Mesothelial cell of epicardium (in vitro differentiated cells): Measurements from ENCODE around the gene DDR1. TPM values are rescaled to one million over a fixed set of nuclear protein-coding genes. Genes with fewer than 3 reads are reported as not detected.
A peak's percentile ranks its signal among the peaks of the same experiment; 100 is the strongest.

Experiments used
- DNase-seq, 2 experiments: peaks; one replicate each; pipeline ENCODE4 v3.0.0; 2021; ENCODE audit warnings: low spot score in 2 of 2; ENCODE audit not compliant: unreplicated experiment in 2 of 2
- H3K27ac Mint-ChIP-seq: 2 replicates; pipeline ENCODE4 v1.8.0; 2021; ENCODE audit warnings: mixed read lengths
- H3K27me3 Mint-ChIP-seq: 2 replicates; pipeline ENCODE4 v1.8.0; 2021; ENCODE audit warnings: low read depth, mixed read lengths
- H3K36me3 Mint-ChIP-seq: 2 replicates; pipeline ENCODE4 v1.8.0; 2021; ENCODE audit warnings: mixed read lengths
- H3K4me1 Mint-ChIP-seq: 2 replicates; pipeline ENCODE4 v1.8.0; 2021; ENCODE audit warnings: mixed read lengths
- H3K4me3 Mint-ChIP-seq: 2 replicates; pipeline ENCODE4 v1.8.0; 2021; ENCODE audit warnings: mild to moderate bottlenecking, moderate library complexity, mixed read lengths
- H3K9me3 Mint-ChIP-seq: 2 replicates; pipeline ENCODE4 v1.8.0; 2021; ENCODE audit warnings: mixed read lengths
- total RNA-seq: library from RNA; stranded (reverse); gene quantifications from 3 replicates; pipeline ENCODE4 v1.2.1, GENCODE V29; 2021
- TF ChIP-seq, protein P1 (sequence below): fragments of 200-600 bp; sonication (generic); IDR thresholded peaks from one replicate; pipeline ENCODE4 v1.5.0; 2021; ENCODE audit warnings: antibody characterized with exemption; ENCODE audit not compliant: unreplicated experiment

DDR1 gene
- total RNA-seq, 1 donor from 2014 or later = 351 TPM

DNA sequence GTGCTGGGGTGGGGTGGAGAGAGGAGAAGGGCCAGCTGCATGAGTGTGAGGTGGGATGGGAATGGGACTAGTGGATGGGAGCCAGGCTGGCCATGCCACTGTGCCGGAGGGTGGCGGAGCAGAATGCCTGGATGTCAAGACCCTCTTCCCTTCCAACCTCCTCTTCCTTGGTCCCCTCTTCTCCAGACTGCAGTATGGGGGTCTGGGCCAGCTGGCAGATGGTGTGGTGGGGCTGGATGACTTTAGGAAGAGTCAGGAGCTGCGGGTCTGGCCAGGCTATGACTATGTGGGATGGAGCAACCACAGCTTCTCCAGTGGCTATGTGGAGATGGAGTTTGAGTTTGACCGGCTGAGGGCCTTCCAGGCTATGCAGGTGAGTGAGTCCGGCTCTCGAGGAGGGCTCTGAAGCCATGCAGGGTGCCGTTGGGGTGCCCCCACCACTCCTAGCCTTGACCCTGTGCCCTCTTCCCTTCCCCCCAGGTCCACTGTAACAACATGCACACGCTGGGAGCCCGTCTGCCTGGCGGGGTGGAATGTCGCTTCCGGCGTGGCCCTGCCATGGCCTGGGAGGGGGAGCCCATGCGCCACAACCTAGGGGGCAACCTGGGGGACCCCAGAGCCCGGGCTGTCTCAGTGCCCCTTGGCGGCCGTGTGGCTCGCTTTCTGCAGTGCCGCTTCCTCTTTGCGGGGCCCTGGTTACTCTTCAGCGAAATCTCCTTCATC lies 7.7 kb downstream of the DDR1 start:
- Mint-ChIP-seq H3K36me3 (peaks cover 36% of the 10 kb centered on the region), H3K9me3 (no peaks in the 10 kb centered on the region), H3K4me3 (no peak overlapping the region), H3K4me1 (peaks cover 21% of the 10 kb centered on the region), H3K27ac (no peak overlapping the region), H3K27me3 (no peaks in the 10 kb centered on the region)
- DNase-seq = no peak
- TF ChIP-seq, protein P1, sequence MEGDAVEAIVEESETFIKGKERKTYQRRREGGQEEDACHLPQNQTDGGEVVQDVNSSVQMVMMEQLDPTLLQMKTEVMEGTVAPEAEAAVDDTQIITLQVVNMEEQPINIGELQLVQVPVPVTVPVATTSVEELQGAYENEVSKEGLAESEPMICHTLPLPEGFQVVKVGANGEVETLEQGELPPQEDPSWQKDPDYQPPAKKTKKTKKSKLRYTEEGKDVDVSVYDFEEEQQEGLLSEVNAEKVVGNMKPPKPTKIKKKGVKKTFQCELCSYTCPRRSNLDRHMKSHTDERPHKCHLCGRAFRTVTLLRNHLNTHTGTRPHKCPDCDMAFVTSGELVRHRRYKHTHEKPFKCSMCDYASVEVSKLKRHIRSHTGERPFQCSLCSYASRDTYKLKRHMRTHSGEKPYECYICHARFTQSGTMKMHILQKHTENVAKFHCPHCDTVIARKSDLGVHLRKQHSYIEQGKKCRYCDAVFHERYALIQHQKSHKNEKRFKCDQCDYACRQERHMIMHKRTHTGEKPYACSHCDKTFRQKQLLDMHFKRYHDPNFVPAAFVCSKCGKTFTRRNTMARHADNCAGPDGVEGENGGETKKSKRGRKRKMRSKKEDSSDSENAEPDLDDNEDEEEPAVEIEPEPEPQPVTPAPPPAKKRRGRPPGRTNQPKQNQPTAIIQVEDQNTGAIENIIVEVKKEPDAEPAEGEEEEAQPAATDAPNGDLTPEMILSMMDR = no peak

DNA sequence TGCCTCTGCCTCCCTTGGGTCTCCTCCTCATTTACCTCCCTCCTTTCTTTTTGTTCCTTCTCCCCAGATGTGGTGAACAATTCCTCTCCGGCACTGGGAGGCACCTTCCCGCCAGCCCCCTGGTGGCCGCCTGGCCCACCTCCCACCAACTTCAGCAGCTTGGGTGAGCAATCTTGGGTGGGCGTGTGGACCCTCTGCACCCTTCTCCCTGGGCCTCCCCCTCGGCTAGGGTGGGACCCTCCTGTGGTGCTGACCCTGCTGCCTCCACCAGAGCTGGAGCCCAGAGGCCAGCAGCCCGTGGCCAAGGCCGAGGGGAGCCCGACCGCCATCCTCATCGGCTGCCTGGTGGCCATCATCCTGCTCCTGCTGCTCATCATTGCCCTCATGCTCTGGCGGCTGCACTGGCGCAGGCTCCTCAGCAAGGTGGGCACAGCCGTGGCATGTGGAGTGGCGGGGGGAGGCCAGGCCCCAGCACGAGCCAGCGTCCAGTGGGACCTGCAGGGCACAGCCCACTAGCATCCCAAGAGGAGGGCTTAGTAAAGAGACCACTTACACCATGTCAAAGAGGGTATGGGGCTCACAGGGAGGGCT lies 8.8 kb downstream of the DDR1 start:
- H3K9me3 Mint-ChIP-seq = no peaks in the 10 kb centered on the region
- DNase-seq = no peak

DNA sequence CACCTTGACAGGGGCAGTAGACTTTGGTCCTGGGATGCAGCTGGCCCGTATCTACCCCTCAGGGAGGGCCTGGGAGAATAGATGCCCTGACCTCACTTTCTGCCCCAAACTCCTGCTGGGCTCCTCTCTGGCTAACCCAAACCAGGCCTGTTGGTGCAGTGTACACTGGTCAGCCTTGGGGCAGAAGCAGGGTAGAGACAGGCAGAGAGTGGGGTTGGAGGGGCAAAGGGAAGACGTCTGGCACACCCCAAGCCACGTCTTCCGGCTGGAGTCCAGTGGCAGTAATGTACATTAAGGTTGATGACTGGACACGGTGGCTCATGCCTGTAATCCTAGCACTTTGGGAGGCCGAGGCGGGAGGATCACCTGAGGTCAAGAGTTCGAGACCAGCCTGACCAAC lies 9.3 kb downstream of the DDR1 start:
- Mint-ChIP-seq H3K4me1 (peaks cover 10% of the 10 kb centered on the region), H3K9me3 (no peaks in the 10 kb centered on the region), H3K27ac (no peak overlapping the region), H3K4me3 (no peak overlapping the region), H3K36me3 (peaks cover 40% of the 10 kb centered on the region), H3K27me3 (no peaks in the 10 kb centered on the region)
- TF ChIP-seq, protein P1 = no peak
- no peak for DNase-seq

More for the DNA sequence above, 8.8 kb downstream of the DDR1 start:
- Mint-ChIP-seq H3K36me3 (peaks cover 36% of the 10 kb centered on the region), H3K27me3 (no peaks in the 10 kb centered on the region), H3K4me1 (peaks cover 16% of the 10 kb centered on the region), H3K4me3 (no peak overlapping the region), H3K27ac (no peak overlapping the region)
- TF ChIP-seq, protein P1 = peak; percentile 69

- H3K9me3 Mint-ChIP-seq = no peaks in the 10 kb centered on the region
- no peak overlapping the region for H3K27ac Mint-ChIP-seq
- TF ChIP-seq, protein P1 = no peak
- no peak for DNase-seq
- peaks cover 10% of the 10 kb centered on the region for H3K4me1 Mint-ChIP-seq
- H3K4me3 Mint-ChIP-seq = no peak overlapping the region
- H3K36me3 Mint-ChIP-seq = peaks cover 42% of the 10 kb centered on the region
- no peaks in the 10 kb centered on the region for H3K27me3 Mint-ChIP-seq
Observed at GRCh38 chr6:30894381-30894780, 10.1 kb downstream of the DDR1 start.

GRCh38 chr6:30894935-30895334 lies 10.6 kb downstream of the DDR1 start:
- no peak for DNase-seq
- no peaks in the 10 kb centered on the region for H3K9me3 Mint-ChIP-seq
- H3K36me3 Mint-ChIP-seq = peaks cover 39% of the 10 kb centered on the region
- no peak overlapping the region for H3K4me3 Mint-ChIP-seq
- no peak overlapping the region for H3K27ac Mint-ChIP-seq
- peaks cover 6% of the 10 kb centered on the region for H3K4me1 Mint-ChIP-seq
- TF ChIP-seq, protein P1 = no peak
- no peaks in the 10 kb centered on the region for H3K27me3 Mint-ChIP-seq
